ENCODE measurements around the gene DPAGT1.
A peak's percentile ranks its signal among the peaks of the same experiment; 100 is the strongest.
"Not testable (repeated sequence)": the region's sequence is repeated elsewhere in the genome, so short reads cannot be mapped to it uniquely, and the experiment has no call there.

Gene DPAGT1

DNA sequence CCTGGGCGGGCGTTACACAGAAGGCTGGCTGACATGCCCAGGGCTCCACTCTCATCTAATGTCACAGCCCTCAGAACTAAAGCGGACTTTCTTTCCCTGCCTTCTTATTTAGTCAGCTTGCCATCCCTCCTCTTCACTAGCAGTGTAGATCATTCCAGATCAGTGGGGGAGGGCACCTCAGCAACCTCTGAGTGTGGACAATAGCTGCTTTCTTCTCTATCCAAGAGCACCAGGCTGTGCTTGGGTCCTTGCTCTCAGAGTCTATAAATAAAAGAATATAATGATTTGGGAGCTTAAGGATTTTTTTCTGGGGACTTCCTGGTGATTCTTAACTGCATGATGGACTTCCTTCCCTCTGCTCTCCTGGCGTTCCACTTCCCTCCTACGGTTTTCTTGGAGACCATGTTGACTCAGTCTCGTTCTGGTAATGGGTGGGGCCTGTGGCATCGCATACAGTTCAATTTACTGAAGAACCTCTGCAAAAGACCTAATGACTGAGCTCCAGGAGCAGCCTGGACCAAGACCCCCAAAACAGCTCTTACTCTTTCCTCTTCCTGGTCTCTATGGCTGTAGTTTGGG, 19.9 kb downstream of the DPAGT1 start:
- H3K27ac ChIP-seq (ENCODE audit: low read depth, low read length), result no peak overlapping the region
- no peak overlapping the region for H3K4me3 ChIP-seq (ENCODE audit: low read depth, low read length)
- peaks cover 14% of the 10 kb centered on the region; the same call in 1 of the 2 replicates for H3K36me3 ChIP-seq (ENCODE audit: insufficient read depth, low read length)
- no peak overlapping the region for H2AFZ ChIP-seq (ENCODE audit: low read length, unreplicated experiment)
- peaks cover 8% of the 10 kb centered on the region for H3K4me1 ChIP-seq (ENCODE audit: control insufficient read depth, insufficient read depth, low read length, unreplicated experiment)
- H3K27me3 ChIP-seq (ENCODE audit: insufficient read depth, low read length), result no peaks in the 10 kb centered on the region
- peaks cover 9% of the 10 kb centered on the region for H3K79me2 ChIP-seq (ENCODE audit: control insufficient read depth, insufficient read depth, low read length, unreplicated experiment)

DNA sequence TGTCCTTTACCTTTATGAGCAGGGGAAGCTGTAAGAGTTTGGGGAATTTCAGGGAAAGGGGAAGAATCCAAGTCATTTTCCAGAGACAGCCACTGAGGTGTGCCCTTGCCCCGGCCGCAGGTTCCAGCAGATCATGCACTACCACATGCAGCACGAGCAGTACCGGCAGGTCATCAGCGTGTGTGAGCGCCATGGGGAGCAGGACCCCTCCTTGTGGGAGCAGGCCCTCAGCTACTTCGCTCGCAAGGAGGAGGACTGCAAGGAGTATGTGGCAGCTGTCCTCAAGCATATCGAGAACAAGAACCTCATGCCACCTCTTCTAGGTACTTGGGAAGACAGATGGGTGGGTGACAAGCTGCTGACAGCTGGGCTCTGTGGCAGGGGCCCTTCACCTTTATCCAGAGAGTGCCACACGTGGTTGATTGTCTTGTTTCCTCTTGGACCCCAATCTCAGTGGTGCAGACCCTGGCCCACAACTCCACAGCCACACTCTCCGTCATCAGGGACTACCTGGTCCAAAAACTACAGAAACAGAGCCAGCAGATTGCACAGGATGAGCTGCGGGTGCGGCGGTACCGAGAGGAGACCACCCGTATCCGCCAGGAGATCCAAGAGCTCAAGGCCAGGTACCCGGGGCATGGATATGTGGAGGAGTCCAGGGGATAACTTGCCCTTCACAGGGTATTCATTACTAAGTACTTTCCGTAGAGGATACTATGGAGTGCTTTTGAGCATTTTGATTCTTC, 22.8 kb downstream of the DPAGT1 start:
- Histone ChIP-seq H3K4me1 (ENCODE audit: control insufficient read depth, insufficient read depth, low read length, unreplicated experiment) (no peaks in the 10 kb centered on the region), H3K36me3 (ENCODE audit: insufficient read depth, low read length) (peaks cover 15% of the 10 kb centered on the region; the same call in 1 of the 2 replicates), H3K27ac (ENCODE audit: low read depth, low read length) (no peak overlapping the region), H3K79me2 (ENCODE audit: control insufficient read depth, insufficient read depth, low read length, unreplicated experiment) (no peaks in the 10 kb centered on the region), H3K27me3 (ENCODE audit: insufficient read depth, low read length) (no peaks in the 10 kb centered on the region), H3K4me3 (ENCODE audit: low read depth, low read length) (no peak overlapping the region), H2AFZ (ENCODE audit: low read length, unreplicated experiment) (no peak overlapping the region)

DNA sequence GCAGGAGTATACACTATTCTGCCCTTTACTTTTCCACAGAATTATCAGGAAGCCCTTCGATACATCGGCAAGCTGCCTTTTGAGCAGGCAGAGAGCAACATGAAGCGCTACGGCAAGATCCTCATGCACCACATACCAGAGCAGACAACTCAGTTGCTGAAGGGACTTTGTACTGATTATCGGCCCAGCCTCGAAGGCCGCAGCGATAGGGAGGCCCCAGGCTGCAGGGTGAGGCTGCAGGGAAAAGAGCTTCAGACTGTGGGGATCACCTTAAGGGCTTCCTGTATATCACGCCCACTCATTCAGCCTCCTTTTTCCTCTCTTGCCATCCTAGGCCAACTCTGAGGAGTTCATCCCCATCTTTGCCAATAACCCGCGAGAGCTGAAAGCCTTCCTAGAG, 23.8 kb downstream of the DPAGT1 start:
- Histone ChIP-seq H3K36me3 (ENCODE audit: insufficient read depth, low read length) (peaks cover 25% of the 10 kb centered on the region; the same call in 1 of the 2 replicates), H2AFZ (ENCODE audit: low read length, unreplicated experiment) (no peak overlapping the region), H3K27ac (ENCODE audit: low read depth, low read length) (no peak overlapping the region), H3K27me3 (ENCODE audit: insufficient read depth, low read length) (no peaks in the 10 kb centered on the region), H3K4me1 (ENCODE audit: control insufficient read depth, insufficient read depth, low read length, unreplicated experiment) (no peaks in the 10 kb centered on the region), H3K79me2 (ENCODE audit: control insufficient read depth, insufficient read depth, low read length, unreplicated experiment) (no peaks in the 10 kb centered on the region), H3K4me3 (ENCODE audit: low read depth, low read length) (no peak overlapping the region)

DNA sequence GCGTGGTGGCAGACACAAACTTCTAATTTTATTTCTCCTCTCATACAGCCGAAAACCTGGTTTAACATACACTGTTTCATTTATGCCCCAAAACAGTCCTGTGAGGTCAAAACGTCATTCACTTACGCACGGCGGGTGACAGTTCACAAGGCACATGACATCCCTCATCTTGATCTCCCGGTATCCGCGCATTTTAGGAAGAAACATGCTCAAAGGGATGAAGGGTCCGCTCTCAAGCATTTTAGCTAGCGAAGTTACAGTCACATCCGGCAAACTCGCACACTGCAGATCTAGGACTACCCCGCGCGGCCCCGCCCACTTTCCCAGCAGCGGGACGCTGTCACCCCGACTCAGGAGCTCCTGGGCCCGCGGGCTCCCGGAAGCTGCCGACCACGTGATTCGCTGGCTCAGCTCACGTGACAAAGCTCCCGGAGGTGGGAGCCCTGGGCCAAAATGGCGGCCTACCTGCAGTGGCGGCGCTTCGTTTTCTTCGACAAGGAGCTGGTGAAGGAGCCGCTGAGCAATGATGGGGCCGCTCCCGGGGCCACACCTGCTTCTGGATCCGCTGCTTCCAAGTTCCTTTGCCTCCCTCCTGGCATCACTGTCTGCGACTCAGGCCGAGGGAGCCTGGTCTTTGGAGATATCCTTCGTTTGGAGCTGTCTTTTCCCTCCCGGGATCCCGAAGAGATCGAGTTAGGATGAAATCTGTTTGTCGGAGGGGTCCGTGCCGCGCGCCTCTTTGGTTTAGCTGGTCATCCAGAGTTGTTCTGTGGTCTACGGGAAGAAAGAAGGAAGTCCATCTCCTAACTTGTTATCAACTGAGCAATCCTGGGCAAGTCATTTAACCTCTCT, 34.1 kb downstream of the DPAGT1 start, which contains the start of gene VPS11:
Gene VPS11, plus strand, starts transcription at position 448 of the 852 bp plus-strand sequence. Its CDS starts 6 bp downstream, at position 454.
- Histone ChIP-seq H3K27ac (ENCODE audit: low read depth, low read length) (peak within 1 kb of the TSS; percentile 82), H3K36me3 (ENCODE audit: insufficient read depth, low read length) (peaks cover 8% of the 10 kb centered on the region; the same call in 1 of the 2 replicates), H3K4me3 (ENCODE audit: low read depth, low read length) (peak within 1 kb of the TSS; percentile 92), H3K4me1 (ENCODE audit: control insufficient read depth, insufficient read depth, low read length, unreplicated experiment) (peaks cover 16% of the 10 kb centered on the region), H3K27me3 (ENCODE audit: insufficient read depth, low read length) (no peaks in the 10 kb centered on the region), H2AFZ (ENCODE audit: low read length, unreplicated experiment) (peak within 1 kb of the TSS; percentile 89), H3K79me2 (ENCODE audit: control insufficient read depth, insufficient read depth, low read length, unreplicated experiment) (peaks cover 32% of the 10 kb centered on the region)

DNA sequence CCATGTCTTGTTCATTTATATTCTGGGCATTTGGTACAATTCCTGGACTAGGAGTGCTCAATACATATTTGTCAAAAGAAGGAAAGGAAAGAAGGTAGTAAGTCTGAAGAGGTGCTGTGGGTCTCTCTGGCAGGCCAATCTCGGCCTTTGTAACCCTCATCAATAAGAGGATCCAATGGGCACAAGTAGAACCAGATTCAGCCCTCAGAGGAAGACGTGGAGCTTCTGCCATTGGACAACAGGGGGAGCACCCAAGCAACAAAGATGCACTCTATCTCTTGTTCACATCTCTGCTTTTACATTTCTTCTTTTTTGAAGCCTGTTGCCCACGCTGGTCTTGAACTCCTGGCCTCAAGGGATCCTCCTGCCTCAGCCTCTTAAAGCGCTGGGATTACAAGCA, 36.3 kb downstream of the DPAGT1 start:
- no peaks in the 10 kb centered on the region for H3K36me3 ChIP-seq (ENCODE audit: insufficient read depth, low read length)
- no peak overlapping the region for H3K27ac ChIP-seq (ENCODE audit: low read depth, low read length)
- no peak overlapping the region; the same call in 1 of the 2 replicates for H3K4me3 ChIP-seq (ENCODE audit: low read depth, low read length)
- peaks cover 20% of the 10 kb centered on the region for H3K4me1 ChIP-seq (ENCODE audit: control insufficient read depth, insufficient read depth, low read length, unreplicated experiment)
- H2AFZ ChIP-seq (ENCODE audit: low read length, unreplicated experiment), result no peak overlapping the region
- H3K79me2 ChIP-seq (ENCODE audit: control insufficient read depth, insufficient read depth, low read length, unreplicated experiment), result peaks cover 32% of the 10 kb centered on the region
- no peaks in the 10 kb centered on the region for H3K27me3 ChIP-seq (ENCODE audit: insufficient read depth, low read length)

DNA sequence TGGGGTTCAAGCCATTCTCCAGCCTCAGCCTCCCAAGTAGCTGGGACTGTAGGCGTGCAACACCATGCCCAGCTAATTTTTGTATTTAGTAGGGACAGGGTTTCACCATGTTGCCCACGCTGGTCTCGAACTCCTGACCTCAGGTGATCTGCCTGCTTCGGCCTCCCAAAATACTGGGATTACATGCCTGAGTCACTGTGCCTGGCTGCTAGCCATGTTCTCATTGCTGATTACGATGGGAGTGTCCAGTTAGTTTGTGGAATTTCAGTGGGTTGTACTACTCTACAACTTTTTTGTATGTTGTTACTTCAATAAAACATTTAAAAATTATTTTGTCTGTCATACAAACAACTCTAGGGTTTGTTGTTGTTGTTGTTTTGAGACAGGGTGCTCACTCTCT, 38.9 kb downstream of the DPAGT1 start:
- Histone ChIP-seq H3K36me3 (ENCODE audit: insufficient read depth, low read length) (no peaks in the 10 kb centered on the region), H3K27ac (ENCODE audit: low read depth, low read length) (no peak overlapping the region), H3K4me3 (ENCODE audit: low read depth, low read length) (no peak overlapping the region), H3K79me2 (ENCODE audit: control insufficient read depth, insufficient read depth, low read length, unreplicated experiment) (peaks cover 17% of the 10 kb centered on the region), H3K27me3 (ENCODE audit: insufficient read depth, low read length) (no peaks in the 10 kb centered on the region), H2AFZ (ENCODE audit: low read length, unreplicated experiment) (no peak overlapping the region), H3K4me1 (ENCODE audit: control insufficient read depth, insufficient read depth, low read length, unreplicated experiment) (peaks cover 23% of the 10 kb centered on the region)

DNA sequence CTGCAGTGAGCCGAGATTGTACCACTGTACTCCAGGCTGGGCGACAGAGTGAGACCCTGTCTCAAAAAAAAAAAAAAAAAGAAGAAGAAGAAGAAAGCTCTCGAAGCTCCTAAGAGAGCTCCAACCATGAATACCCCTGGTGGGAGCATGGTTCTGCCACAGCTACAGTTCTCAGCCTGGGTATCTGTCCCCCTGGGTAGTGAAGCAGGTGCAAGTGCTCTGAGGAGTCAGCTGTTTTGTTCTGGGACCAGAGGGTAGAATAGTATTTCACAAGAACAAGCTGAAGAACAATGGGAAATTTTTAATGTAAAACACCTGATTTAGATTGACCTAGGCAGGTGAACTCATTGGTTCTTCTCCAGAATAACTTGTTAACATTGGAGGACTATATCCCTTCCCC, 40.4 kb downstream of the DPAGT1 start:
- Histone ChIP-seq H3K36me3 (ENCODE audit: insufficient read depth, low read length) (no peaks in the 10 kb centered on the region), H2AFZ (ENCODE audit: low read length, unreplicated experiment) (no peak overlapping the region)

DNA sequence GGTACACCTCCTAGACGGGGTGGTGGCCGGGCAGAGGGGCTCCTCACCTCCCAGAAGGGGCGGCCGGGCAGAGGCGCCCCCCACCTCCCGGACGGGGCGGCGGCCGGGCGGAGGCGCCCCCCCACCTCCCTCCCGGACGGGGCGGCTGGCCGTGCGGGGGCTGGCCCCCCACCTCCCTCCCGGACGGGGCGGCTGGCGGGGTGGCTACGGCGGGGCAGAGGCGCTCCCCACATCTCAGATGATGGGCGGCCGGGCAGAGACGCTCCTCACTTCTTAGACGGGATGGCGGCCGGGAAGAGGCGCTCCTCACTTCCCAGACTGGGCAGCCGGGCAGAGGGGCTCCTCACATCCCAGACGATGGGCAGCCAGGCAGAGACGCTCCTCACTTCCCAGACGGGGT, 42.5 kb downstream of the DPAGT1 start:
- Histone ChIP-seq H3K4me1 (ENCODE audit: control insufficient read depth, insufficient read depth, low read length, unreplicated experiment) (peaks cover 22% of the 10 kb centered on the region), H3K79me2 (ENCODE audit: control insufficient read depth, insufficient read depth, low read length, unreplicated experiment) (peaks cover 22% of the 10 kb centered on the region)
- not testable (repeated sequence) for H3K36me3 ChIP-seq (ENCODE audit: insufficient read depth, low read length); H3K27ac ChIP-seq (ENCODE audit: low read depth, low read length); H3K27me3 ChIP-seq (ENCODE audit: insufficient read depth, low read length); H2AFZ ChIP-seq (ENCODE audit: low read length, unreplicated experiment); H3K4me3 ChIP-seq (ENCODE audit: low read depth, low read length)

More for the DNA sequence above, 40.4 kb downstream of the DPAGT1 start:
- Histone ChIP-seq H3K79me2 (ENCODE audit: control insufficient read depth, insufficient read depth, low read length, unreplicated experiment) (peaks cover 17% of the 10 kb centered on the region), H3K27me3 (ENCODE audit: insufficient read depth, low read length) (no peaks in the 10 kb centered on the region), H3K4me1 (ENCODE audit: control insufficient read depth, insufficient read depth, low read length, unreplicated experiment) (peaks cover 19% of the 10 kb centered on the region), H3K4me3 (ENCODE audit: low read depth, low read length) (no peak overlapping the region), H3K27ac (ENCODE audit: low read depth, low read length) (no peak overlapping the region)

DNA sequence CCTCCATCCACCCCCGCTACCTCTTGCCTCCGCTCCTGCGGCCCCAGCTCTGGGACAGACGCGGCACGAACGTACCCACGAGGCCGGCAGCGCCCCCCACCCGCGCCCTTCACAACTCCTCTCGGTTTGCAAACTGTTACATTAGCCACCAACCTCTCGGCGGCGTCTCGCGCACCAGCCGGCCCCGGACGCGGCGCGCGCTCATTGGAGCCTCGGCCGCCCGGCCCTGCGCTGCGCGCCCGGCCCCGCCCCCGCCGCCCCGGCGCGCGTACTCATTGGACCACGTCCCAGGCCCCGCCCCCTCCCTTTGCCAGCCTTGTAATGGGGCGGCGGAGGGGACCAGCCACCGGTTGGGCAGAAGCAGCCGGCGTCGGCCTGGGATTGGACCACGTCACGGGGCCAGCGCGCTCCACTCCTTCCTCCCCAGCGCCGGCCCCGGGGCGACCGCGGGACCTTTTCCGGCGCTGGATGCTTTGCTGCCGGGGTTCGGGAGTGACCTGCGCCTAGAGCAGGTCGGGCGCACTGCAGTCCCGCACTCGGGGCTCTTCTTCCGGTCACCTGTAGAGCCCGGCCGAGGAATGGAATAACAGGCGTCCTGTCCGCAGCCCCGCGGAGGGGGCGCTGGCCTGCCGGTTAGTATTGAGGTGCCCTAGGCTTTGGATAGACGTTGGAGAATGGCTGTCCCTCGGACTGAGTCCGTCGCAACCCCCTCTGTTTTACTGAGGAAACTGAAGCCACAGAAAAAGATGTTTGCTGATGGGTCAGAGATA, 44.5 kb downstream of the DPAGT1 start, which contains the start of gene HYOU1:
Gene HYOU1, minus strand, starts transcription at position 206 of the 770 bp plus-strand sequence. CDS start 1,045 bp downstream, outside the sequence.
- H2AFZ ChIP-seq (ENCODE audit: low read length, unreplicated experiment), result peak within 1 kb of the TSS; percentile 95
- peaks cover 12% of the 10 kb centered on the region for H3K4me1 ChIP-seq (ENCODE audit: control insufficient read depth, insufficient read depth, low read length, unreplicated experiment)

More for the DNA sequence above, 44.5 kb downstream of the DPAGT1 start, which contains the start of gene HYOU1:
- peaks cover 7% of the 10 kb centered on the region; the same call in 1 of the 2 replicates for H3K36me3 ChIP-seq (ENCODE audit: insufficient read depth, low read length)
- peak within 1 kb of the TSS; percentile 64; the same call in 1 of the 2 replicates for H3K27ac ChIP-seq (ENCODE audit: low read depth, low read length)
- no peaks in the 10 kb centered on the region for H3K27me3 ChIP-seq (ENCODE audit: insufficient read depth, low read length)
- peaks cover 22% of the 10 kb centered on the region for H3K79me2 ChIP-seq (ENCODE audit: control insufficient read depth, insufficient read depth, low read length, unreplicated experiment)
- peak within 1 kb of the TSS; percentile 100 for H3K4me3 ChIP-seq (ENCODE audit: low read depth, low read length)

Measured in ACC112 (cell line).